Raji (cell line): ENCODE results near the gene CNPY1.

Experiments used
- POLR2A ChIP-seq: IDR thresholded peaks from 2 replicates; pipeline ENCODE4 v1.6.1; 2011; ENCODE audit warnings: low read depth, low read length, control low read depth; ENCODE audit not compliant: insufficient read depth

CNPY1 gene

GRCh38 chr7:155517969-155518368 lies 28.4 kb downstream of the CNPY1 start:
- no peak for TF ChIP-seq POLR2A

GRCh38 chr7:155517452-155517851 lies 28.9 kb downstream of the CNPY1 start:
- no peak for TF ChIP-seq POLR2A

GRCh38 chr7:155516466-155516865 lies 29.9 kb downstream of the CNPY1 start:
- TF ChIP-seq POLR2A = no peak

- TF ChIP-seq POLR2A = no peak
Measured at GRCh38 chr7:155515318-155515717, 31.0 kb downstream of the CNPY1 start.

GRCh38 chr7:155514296-155514695 lies 32.1 kb downstream of the CNPY1 start:
- no peak for TF ChIP-seq POLR2A

- TF ChIP-seq POLR2A = no peak
Measured at GRCh38 chr7:155513543-155514285, 32.6 kb downstream of the CNPY1 start.

GRCh38 chr7:155512246-155512887 lies 34.0 kb downstream of the CNPY1 start:
- no peak for TF ChIP-seq POLR2A

- no peak for TF ChIP-seq POLR2A
Measured at GRCh38 chr7:155511702-155511996, 34.7 kb downstream of the CNPY1 start.

- no peak for TF ChIP-seq POLR2A
Measured at GRCh38 chr7:155510975-155511701, 35.2 kb downstream of the CNPY1 start.

- TF ChIP-seq POLR2A = no peak
Measured at GRCh38 chr7:155509725-155510551, 36.4 kb downstream of the CNPY1 start.

GRCh38 chr7:155509359-155509724 lies 37.0 kb downstream of the CNPY1 start:
- no peak for TF ChIP-seq POLR2A

- TF ChIP-seq POLR2A = no peak
Measured at GRCh38 chr7:155508376-155509358, 37.7 kb downstream of the CNPY1 start.

GRCh38 chr7:155507576-155507975 lies 38.8 kb downstream of the CNPY1 start:
- no peak for TF ChIP-seq POLR2A

- no peak for TF ChIP-seq POLR2A
Measured at GRCh38 chr7:155506854-155507337, 39.5 kb downstream of the CNPY1 start.
